ENCODE data around the gene DHRSX.
"Not testable (repeated sequence)": the region's sequence is repeated elsewhere in the genome, so short reads cannot be mapped to it uniquely, and the experiment has no call there.

Gene DHRSX

GRCh38 chrX:2457289-2458133 lies 43.3 kb downstream of the DHRSX start:
- no peak for DNase-seq (ENCODE audit: low read depth, low spot score)

GRCh38 chrX:2456091-2456490 lies 44.7 kb downstream of the DHRSX start:
- not testable (repeated sequence) for DNase-seq (ENCODE audit: low read depth, low spot score)

GRCh38 chrX:2454620-2455019 lies 46.2 kb downstream of the DHRSX start:
- DNase-seq (ENCODE audit: low read depth, low spot score), result not testable (repeated sequence)

- DNase-seq (ENCODE audit: low read depth, low spot score), result no peak
These were observed 48.0 kb downstream of the DHRSX start for GRCh38 chrX:2452799-2453198.

- DNase-seq (ENCODE audit: low read depth, low spot score), result no peak
These were observed 48.4 kb downstream of the DHRSX start for GRCh38 chrX:2452317-2452784.

GRCh38 chrX:2451501-2452316 lies 49.1 kb downstream of the DHRSX start:
- no peak for DNase-seq (ENCODE audit: low read depth, low spot score)

- DNase-seq (ENCODE audit: low read depth, low spot score), result no peak
These were observed 50.1 kb downstream of the DHRSX start for GRCh38 chrX:2450681-2451080.

GRCh38 chrX:2449135-2449886 lies 51.5 kb downstream of the DHRSX start:
- no peak for DNase-seq (ENCODE audit: low read depth, low spot score)

GRCh38 chrX:2447484-2447883 lies 53.3 kb downstream of the DHRSX start:
- no peak for DNase-seq (ENCODE audit: low read depth, low spot score)

GRCh38 chrX:2446815-2447214 lies 54.0 kb downstream of the DHRSX start:
- no peak for DNase-seq (ENCODE audit: low read depth, low spot score)

- no peak for DNase-seq (ENCODE audit: low read depth, low spot score)
These were observed 54.8 kb downstream of the DHRSX start for GRCh38 chrX:2445662-2446623.

GRCh38 chrX:2442694-2443093 lies 58.1 kb downstream of the DHRSX start:
- DNase-seq (ENCODE audit: low read depth, low spot score), result no peak

GRCh38 chrX:2441466-2441865 lies 59.3 kb downstream of the DHRSX start:
- DNase-seq (ENCODE audit: low read depth, low spot score), result no peak

- no peak for DNase-seq (ENCODE audit: low read depth, low spot score)
These were observed 61.2 kb downstream of the DHRSX start for GRCh38 chrX:2439613-2440012.

- no peak for DNase-seq (ENCODE audit: low read depth, low spot score)
These were observed 65.3 kb downstream of the DHRSX start for GRCh38 chrX:2435465-2435864.

GRCh38 chrX:2434270-2435163 lies 66.3 kb downstream of the DHRSX start:
- no peak for DNase-seq (ENCODE audit: low read depth, low spot score)

- DNase-seq (ENCODE audit: low read depth, low spot score), result no peak
These were observed 68.4 kb downstream of the DHRSX start for GRCh38 chrX:2432298-2432863.

GRCh38 chrX:2430265-2430825 lies 70.4 kb downstream of the DHRSX start:
- no peak for DNase-seq (ENCODE audit: low read depth, low spot score)

GRCh38 chrX:2427737-2428136 lies 73.0 kb downstream of the DHRSX start:
- no peak for DNase-seq (ENCODE audit: low read depth, low spot score)

All from smooth muscle cell of the brain vasculature (primary cell).